Right hindlimb (tissue), 1 donor: ENCODE results near the gene PACC1.
"Not testable (repeated sequence)": the region's sequence is repeated elsewhere in the genome, so short reads cannot be mapped to it uniquely, and the experiment has no call there.

ENCODE experiments used
- DNase-seq: peaks from one replicate; pipeline ENCODE4 v3.0.0-alpha.2; 2018

PACC1 gene

DNA sequence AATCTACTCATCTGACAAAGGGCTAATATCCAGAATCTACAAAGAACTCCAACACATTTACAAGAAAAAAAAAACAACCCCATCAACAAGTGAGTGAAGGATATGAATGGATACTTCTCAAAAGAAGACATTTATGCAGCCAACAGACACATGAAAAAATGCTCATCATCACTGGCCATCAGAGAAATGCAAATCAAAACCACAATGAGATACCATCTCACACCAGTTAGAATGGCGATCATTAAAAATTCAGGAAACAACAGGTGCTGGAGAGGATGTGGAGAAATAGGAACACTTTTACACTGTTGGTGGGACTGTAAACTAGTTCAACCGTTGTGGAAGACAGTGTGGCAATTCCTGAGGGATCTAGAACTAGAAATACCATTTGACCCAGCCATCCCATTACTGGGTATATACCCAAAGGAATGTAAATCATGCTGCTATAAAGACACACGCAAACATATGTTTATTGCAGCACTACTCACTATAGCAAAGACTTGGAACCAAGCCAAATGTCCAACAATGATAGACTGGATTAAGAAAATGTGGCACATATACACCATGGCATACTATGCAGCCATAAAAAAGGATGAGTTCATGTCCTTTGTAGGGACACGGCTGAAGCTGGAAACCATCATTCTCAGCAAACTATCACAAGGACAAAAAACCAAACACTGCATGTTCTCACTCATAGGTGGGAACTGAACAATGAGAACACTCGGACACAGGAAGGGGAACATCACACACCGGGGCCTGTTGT, 18.8 kb downstream of the PACC1 start:
- not testable (repeated sequence) for DNase-seq

GRCh38 chr1:212388985-212389716, 25.5 kb downstream of the PACC1 start:
- no peak for DNase-seq

- DNase-seq, result no peak
Measured at GRCh38 chr1:212386029-212386428, 28.7 kb downstream of the PACC1 start.

- no peak for DNase-seq
Measured at GRCh38 chr1:212381397-212382035, 33.2 kb downstream of the PACC1 start.

- DNase-seq, result no peak
Measured at GRCh38 chr1:212379366-212379765, 35.3 kb downstream of the PACC1 start.

DNA sequence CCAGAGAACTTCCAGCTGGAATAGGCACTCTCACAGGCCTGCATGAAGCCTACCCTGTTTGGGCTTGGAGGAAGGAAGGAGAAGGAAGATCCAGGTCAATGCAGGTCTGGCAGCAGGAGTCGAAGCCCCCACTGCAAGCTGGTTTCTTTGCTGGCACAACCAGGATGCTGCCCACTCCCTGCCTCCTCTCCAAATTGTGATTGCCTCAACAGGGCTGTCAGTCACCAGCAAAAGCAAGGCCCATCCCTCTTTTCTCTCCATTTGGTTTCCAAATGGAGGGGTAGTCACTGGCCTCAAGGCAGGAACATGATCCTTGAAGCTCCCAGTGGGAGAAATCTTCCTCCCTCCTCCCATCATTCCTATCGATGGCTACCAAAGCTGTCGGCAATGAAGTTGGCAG, 37.0 kb downstream of the PACC1 start:
- DNase-seq, result no peak

GRCh38 chr1:212375986-212376385, 38.7 kb downstream of the PACC1 start:
- no peak for DNase-seq

DNA sequence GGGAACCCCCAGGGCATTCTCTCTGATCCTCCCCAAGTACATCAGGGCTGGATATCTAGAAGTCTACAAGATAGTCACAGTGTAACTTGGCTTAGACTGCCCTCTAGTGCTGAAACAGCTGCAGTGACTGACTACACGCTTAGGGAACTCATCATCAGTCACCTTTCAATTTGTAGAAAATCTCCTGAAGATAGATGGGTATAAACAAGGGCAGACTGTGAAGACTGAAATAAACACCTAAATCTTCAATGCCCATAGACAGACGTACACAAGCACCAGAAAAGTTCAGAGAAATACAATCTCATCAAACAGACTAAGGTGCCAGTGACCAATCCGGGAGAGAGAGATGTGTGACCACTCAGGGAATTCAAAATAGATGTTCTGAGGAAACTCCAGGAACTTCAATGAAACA, 46.6 kb downstream of the PACC1 start:
- DNase-seq, result no peak

GRCh38 chr1:212367474-212368072, 47.1 kb downstream of the PACC1 start:
- DNase-seq, result no peak

GRCh38 chr1:212366901-212367300, 47.8 kb downstream of the PACC1 start:
- DNase-seq, result no peak

DNA sequence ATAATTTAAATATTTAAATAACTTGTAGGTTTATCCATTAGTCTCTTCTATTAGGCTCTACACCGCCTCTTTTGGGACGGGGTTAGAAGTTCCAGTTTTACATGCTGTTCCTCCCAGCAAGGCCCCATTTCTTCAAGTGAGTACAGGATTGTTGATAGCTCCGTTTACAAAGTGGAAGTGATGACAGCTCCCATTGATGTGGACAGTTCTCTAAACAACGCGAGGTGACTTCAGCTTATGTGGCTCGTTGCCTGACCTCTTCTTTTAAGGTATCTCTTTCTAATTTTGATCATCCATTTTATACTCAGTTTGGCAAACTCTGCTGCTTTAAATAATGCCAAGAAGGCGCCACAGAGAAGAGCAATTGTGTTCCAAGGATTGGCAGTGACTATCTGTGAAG, 49.7 kb downstream of the PACC1 start:
- DNase-seq, result no peak

- no peak for DNase-seq
Measured at GRCh38 chr1:212359794-212360479, 54.7 kb downstream of the PACC1 start.

- no peak for DNase-seq
Measured at GRCh38 chr1:212355230-212355969, 59.3 kb downstream of the PACC1 start.

DNA sequence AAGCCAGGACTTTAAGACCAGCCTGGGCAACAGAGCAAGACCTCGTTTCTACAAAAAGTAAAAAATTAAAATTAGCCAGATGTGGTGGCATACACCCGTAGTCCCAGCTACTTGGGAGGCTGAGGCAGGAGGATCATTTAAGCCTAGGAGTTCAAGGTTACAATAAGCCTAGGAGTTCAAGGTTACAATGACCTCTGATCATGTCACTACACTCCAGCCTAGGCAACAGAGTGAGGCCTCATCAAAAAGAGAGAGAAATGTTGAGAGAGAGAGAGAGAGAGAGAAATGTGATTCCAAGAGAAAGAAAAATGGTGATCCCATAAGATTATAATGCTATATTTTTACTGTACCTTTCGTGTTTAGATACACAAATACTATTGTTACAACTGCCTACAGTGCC, 60.2 kb downstream of the PACC1 start:
- no peak for DNase-seq

DNA sequence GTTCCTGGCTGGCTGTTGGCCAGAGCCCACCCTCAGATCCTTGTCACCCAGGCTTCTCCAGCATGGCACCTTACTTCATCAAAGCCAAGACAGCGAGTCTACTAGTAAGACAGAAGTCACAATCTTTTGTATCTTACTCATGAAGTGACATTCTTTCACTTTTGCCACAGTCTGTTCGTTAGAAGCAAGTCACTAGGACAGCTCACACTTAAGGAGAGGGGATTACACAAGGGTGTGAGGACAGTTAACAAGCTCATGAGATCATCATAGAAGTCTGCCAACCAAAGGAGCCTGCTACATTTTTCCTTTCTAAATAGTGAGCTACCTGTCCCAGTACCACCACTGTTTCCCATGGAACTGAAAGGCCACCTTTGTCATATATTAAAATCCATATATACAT, 61.5 kb downstream of the PACC1 start:
- DNase-seq, result no peak

- no peak for DNase-seq
Measured at GRCh38 chr1:212351588-212352362, 62.9 kb downstream of the PACC1 start.

GRCh38 chr1:212346601-212347000, 68.1 kb downstream of the PACC1 start:
- no peak for DNase-seq

- no peak for DNase-seq
Measured at GRCh38 chr1:212344905-212345304, 69.8 kb downstream of the PACC1 start.

DNA sequence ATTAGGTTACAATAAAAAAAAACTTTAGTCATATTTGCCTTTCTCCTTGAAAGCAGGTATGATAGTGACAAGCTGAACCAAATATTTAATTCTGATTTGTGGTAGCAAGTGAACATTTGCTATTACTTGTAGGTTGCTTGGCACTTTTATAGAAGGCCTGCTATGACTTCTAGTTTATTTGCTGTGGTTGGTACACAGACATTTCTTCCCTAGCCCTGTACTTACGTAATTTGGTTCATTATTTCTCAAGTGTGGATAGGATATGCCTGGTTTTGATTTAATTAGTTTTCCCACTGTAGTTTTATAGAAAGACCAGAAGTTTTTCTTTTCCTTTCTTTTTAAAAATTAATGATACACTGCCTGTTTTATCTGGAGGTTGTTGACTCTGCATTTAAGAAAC, 73.6 kb downstream of the PACC1 start:
- DNase-seq, result no peak

DNA sequence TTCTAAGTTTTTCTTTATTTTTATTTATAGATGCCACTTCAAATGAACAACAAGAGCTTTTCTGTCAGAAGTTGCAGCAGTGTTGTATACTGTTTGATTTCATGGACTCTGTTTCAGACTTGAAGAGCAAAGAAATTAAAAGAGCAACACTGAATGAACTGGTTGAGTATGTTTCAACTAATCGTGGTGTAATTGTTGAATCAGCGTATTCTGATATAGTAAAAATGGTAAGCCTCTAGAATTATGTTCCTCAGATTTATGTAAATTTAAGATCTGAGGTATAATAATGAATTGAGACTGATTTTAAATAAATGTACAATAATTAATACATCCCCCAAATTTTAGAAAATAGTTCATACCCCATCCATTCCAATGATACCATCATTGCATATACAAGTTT, 85.6 kb downstream of the PACC1 start:
- no peak for DNase-seq

GRCh38 chr1:212328248-212328647, 86.4 kb downstream of the PACC1 start:
- no peak for DNase-seq
